PC-9 (cell line): ENCODE measurements around the gene UBXN11. TPM values are rescaled to one million over a fixed set of nuclear protein-coding genes. Genes with fewer than 3 reads are reported as not detected.

Experiments used
- BruUV-seq: library from RNA; stranded (reverse); fragments of 400-500 nt; replicated peaks from 2 replicates; lab custom pipeline; 2021; lab: Mats Ljungman, UMichigan
- CTCF ChIA-PET: fragments of 300-600 bp; sonication (Branson Sonifier 250); formaldehyde crosslinking; loops from one replicate; lab custom pipeline; 2022; ENCODE audit warnings: antibody characterized with exemption; lab: Charles Lee
- POLR2A ChIA-PET: fragments of 300-600 bp; sonication (Branson Sonifier 250); formaldehyde crosslinking; loops from one replicate; lab custom pipeline; 2022; ENCODE audit warnings: antibody characterized with exemption; ENCODE audit not compliant: unreplicated experiment; lab: Charles Lee
- DNase-seq, 2 experiments: peaks; one replicate each; pipeline versions ENCODE4 v3.0.0 to v3.0.0-alpha.2; 2015 to 2022; ENCODE audit warnings: mixed read lengths in 1 of 2
- H2AFZ ChIP-seq: fragments of 200-600 bp; sonication (generic); 2 replicates; pipeline ENCODE4 v1.8.1; 2017; ENCODE audit warnings: antibody characterized with exemption
- H3F3A ChIP-seq: fragments of 200-600 bp; sonication (generic); 2 replicates; pipeline ENCODE4 v1.8.1; 2017; ENCODE audit warnings: antibody characterized with exemption, mild to moderate bottlenecking, low read depth; ENCODE audit not compliant: insufficient read depth
- H3K27ac ChIP-seq: fragments of 200-600 bp; sonication (generic); 2 replicates; pipeline ENCODE4 v1.6.1; 2016; ENCODE audit warnings: mixed run types
- H3K27me3 ChIP-seq: fragments of 200-600 bp; sonication (generic); 2 replicates; pipeline ENCODE4 v1.6.1; 2016; ENCODE audit warnings: low read depth, mixed run types; ENCODE audit not compliant: insufficient read depth
- H3K36me3 ChIP-seq: fragments of 200-600 bp; sonication (generic); 2 replicates; pipeline ENCODE4 v1.6.1; 2016; ENCODE audit warnings: low read depth, mixed run types
- H3K4me1 ChIP-seq: fragments of 200-600 bp; sonication (generic); replicated peaks from 2 replicates; pipeline ENCODE4 v1.6.1; 2016; ENCODE audit warnings: mixed run types; ENCODE audit not compliant: insufficient read depth
- H3K4me2 ChIP-seq: fragments of 200-600 bp; sonication (generic); 2 replicates; pipeline ENCODE4 v1.6.1; 2017; ENCODE audit warnings: mixed run types
- H3K4me3 ChIP-seq: fragments of 200-600 bp; sonication (generic); 2 replicates; pipeline ENCODE4 v1.6.1; 2016; ENCODE audit warnings: mixed run types
- H3K79me2 ChIP-seq: fragments of 200-600 bp; sonication (generic); 2 replicates; pipeline ENCODE4 v1.6.1; 2017; ENCODE audit warnings: low read depth, mixed run types
- H3K9me2 ChIP-seq: fragments of 200-600 bp; sonication (generic); 2 replicates; pipeline ENCODE4 v1.8.1; 2017; ENCODE audit warnings: mild to moderate bottlenecking; ENCODE audit not compliant: insufficient read depth
- H3K9me3 ChIP-seq: fragments of 200-600 bp; sonication (generic); 2 replicates; pipeline ENCODE4 v1.8.1; 2016; ENCODE audit warnings: low read depth; ENCODE audit not compliant: insufficient read depth
- H4K20me1 ChIP-seq: fragments of 200-600 bp; sonication (generic); 2 replicates; pipeline ENCODE4 v1.8.1; 2017; ENCODE audit not compliant: insufficient read depth
- EZH2 ChIP-seq: fragments of 200-600 bp; sonication (generic); IDR thresholded peaks from 2 replicates; pipeline ENCODE4 v1.8.0; 2017; ENCODE audit warnings: antibody characterized with exemption, low read depth
- intact Hi-C: fragments of 100-400 bp; cut with micrococcal nuclease; formaldehyde crosslinking; loops from one replicate; pipeline ENCODE4 v1.10.0; 2022; ENCODE audit not compliant: unreplicated experiment
- total RNA-seq: library from RNA; stranded (reverse); gene quantifications from 2 replicates; pipeline ENCODE4 v1.2.3, GENCODE V29; 2021
- TF ChIP-seq, protein P1 (sequence below): fragments of 200-600 bp; sonication (generic); conservative IDR thresholded peaks from 2 replicates; pipeline ENCODE4 v1.6.1; 2017; ENCODE audit warnings: mixed run types, antibody characterized with exemption, mild to moderate bottlenecking, moderate library complexity

The UBXN11 gene
- total RNA-seq, 1 experiment from 2014 or later = 57.2 TPM

DNA sequence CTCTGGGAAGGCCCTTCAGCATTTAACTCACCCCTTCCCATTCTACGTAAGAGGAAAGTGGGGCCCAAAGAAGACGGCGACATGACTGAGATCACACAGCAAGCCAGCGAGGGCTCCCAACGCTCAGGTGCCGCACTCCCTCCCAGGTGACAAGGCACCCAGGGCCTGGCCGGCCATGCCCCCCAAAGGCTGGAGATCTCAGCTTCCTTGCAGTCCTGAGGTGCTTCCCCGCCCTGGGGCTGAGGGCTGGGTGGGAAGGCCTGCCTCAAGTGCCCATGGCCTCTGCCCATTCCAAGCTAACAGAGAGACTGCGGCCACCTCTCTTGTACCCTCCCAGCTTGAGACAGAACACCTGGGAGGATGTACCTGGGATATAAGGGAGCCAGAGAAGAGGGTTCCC lies 48.5 kb upstream of the UBXN11 start:
- peak overlapping the region; percentile 78; the same call in 1 of the 2 replicates for H3K4me2 ChIP-seq
- intact Hi-C loops = loop anchor here (5.0 to 10.0 kb wide), 2 partner anchors 48 to 510 kb away; partner anchors contain the start of genes SFN and UBXN11
- H3K27ac ChIP-seq = peak overlapping the region; percentile 99; the same call in 1 of the 2 replicates
- BruUV-seq = no TSS peak
- no peak overlapping the region for H3K4me3 ChIP-seq
- H3K9me3 ChIP-seq = no peaks in the 10 kb centered on the region
- H3K4me1 ChIP-seq = peaks cover 89% of the 10 kb centered on the region
- H4K20me1 ChIP-seq = no peaks in the 10 kb centered on the region
- H3K79me2 ChIP-seq = peaks cover 20% of the 10 kb centered on the region
- no peaks in the 10 kb centered on the region for H3K9me2 ChIP-seq
- no peak for TF ChIP-seq EZH2
- TF ChIP-seq, protein P1, sequence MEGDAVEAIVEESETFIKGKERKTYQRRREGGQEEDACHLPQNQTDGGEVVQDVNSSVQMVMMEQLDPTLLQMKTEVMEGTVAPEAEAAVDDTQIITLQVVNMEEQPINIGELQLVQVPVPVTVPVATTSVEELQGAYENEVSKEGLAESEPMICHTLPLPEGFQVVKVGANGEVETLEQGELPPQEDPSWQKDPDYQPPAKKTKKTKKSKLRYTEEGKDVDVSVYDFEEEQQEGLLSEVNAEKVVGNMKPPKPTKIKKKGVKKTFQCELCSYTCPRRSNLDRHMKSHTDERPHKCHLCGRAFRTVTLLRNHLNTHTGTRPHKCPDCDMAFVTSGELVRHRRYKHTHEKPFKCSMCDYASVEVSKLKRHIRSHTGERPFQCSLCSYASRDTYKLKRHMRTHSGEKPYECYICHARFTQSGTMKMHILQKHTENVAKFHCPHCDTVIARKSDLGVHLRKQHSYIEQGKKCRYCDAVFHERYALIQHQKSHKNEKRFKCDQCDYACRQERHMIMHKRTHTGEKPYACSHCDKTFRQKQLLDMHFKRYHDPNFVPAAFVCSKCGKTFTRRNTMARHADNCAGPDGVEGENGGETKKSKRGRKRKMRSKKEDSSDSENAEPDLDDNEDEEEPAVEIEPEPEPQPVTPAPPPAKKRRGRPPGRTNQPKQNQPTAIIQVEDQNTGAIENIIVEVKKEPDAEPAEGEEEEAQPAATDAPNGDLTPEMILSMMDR = no peak
- H3K27me3 ChIP-seq = no peaks in the 10 kb centered on the region
- CTCF ChIA-PET = no interaction called here
- DNase-seq = no peak
- POLR2A ChIA-PET = no interaction called here
- peaks cover 51% of the 10 kb centered on the region for H3F3A ChIP-seq
- H3K36me3 ChIP-seq = no peaks in the 10 kb centered on the region
- no peak overlapping the region for H2AFZ ChIP-seq

DNA sequence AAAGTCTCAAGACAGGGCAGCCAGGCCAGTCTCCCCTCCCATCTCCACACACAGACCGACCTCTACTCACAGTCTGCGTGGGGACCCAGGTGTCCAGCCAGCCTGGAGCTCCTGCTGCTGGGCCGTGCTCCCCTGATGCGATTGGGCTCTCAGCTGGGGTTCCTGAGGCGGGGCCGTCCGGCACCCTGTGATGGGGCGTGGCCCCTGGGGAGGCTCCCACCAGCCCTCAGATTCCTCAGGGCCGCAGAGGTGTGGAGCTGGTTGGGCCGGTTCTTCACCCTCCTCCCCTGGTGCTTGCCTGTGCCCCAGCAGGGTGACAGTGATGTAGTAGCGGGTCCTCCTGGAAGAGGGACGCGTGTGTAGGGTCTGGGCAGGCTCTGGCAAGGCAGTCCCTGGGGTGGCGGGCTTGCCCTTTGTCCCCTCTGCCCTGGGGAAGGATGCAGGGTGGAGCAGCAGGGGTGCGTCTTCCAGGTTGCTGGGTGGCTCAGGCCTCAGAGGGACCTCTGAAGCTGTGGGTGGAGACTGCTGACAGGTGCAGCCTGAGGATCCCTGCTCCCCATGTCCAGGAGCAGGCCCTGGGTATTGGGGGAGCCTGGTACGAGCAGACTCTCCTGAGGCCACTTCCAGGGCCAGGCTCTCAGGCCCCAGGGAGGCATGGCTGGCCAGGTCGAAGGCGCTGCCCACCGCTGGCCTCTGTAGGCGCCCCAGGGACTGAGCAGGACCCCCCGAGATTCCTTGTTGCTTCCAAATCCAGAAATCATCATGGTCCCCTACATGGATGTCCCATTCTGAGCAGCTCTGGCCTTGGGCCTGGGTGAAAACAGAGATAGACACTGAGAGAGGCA lies 47.8 kb upstream of the UBXN11 start, which contains the start of gene CRYBG2:
CRYBG2 (minus strand) TSS at position 155 of the 845 bp plus-strand sequence. CDS start 7,473 bp downstream, outside the sequence.
- CTCF ChIA-PET = no interaction called here
- H2AFZ ChIP-seq = no peak within 1 kb of the TSS
- no TSS peak for BruUV-seq

More for the DNA sequence above, 47.8 kb upstream of the UBXN11 start, which contains the start of gene CRYBG2:
- peak within 1 kb of the TSS; percentile 56; the same call in 1 of the 2 replicates for H3K4me3 ChIP-seq
- DNase-seq = peak; percentile 90 to 95
- H3K9me3 ChIP-seq = no peaks in the 10 kb centered on the region
- no peaks in the 10 kb centered on the region for H4K20me1 ChIP-seq
- H3K36me3 ChIP-seq = no peaks in the 10 kb centered on the region
- H3K9me2 ChIP-seq = no peaks in the 10 kb centered on the region
- H3K27me3 ChIP-seq = no peaks in the 10 kb centered on the region
- TF ChIP-seq, protein P1 = no peak
- no peak for TF ChIP-seq EZH2
- H3K27ac ChIP-seq = peak within 1 kb of the TSS; percentile 99
- POLR2A ChIA-PET = interaction anchor here (0.6 kb wide), 1 partner anchor 227 kb away, joined by 5 read pairs; no protein-coding TSS in a partner anchor
- intact Hi-C loops = loop anchor here (10.0 kb wide), 1 partner anchor 511 kb away; the partner anchor contains the start of gene SFN
- peaks cover 94% of the 10 kb centered on the region for H3K4me1 ChIP-seq
- H3F3A ChIP-seq = peaks cover 48% of the 10 kb centered on the region
- H3K79me2 ChIP-seq = peaks cover 22% of the 10 kb centered on the region
- peak within 1 kb of the TSS; percentile 73 for H3K4me2 ChIP-seq
